GM12878 (cell line): ENCODE measurements around the gene DAZAP1. TPM values are rescaled to one million over a fixed set of nuclear protein-coding genes. Genes with fewer than 3 reads are reported as not detected.

Source experiments
- ATAC-seq: fragments of 200-7000 bp; cut with Tn5 transposase; 3 replicates; pipeline ENCODE4 v1.9.1; 2020; ENCODE audit warnings: mild to moderate bottlenecking, moderate library complexity
- BruUV-seq: library from RNA; stranded (reverse); fragments of 400-500 nt; replicated peaks from 2 replicates; lab custom pipeline; 2021; lab: Mats Ljungman, UMichigan
- CTCF ChIA-PET: fragments of 300-600 bp; sonication (Branson Sonifier 250); formaldehyde crosslinking; extraction: SDS; loops from one replicate; lab custom pipeline; 2021; ENCODE audit warnings: inconsistent platforms; lab: Yijun Ruan, JAX
- POLR2A ChIA-PET: fragments of 350-600 bp; formaldehyde crosslinking; extraction: SDS; loops from one replicate; lab custom pipeline; 2021; ENCODE audit warnings: inconsistent platforms; lab: Charles Lee
- RAD21 ChIA-PET: fragments of 300-600 bp; sonication (Branson Sonifier 250); formaldehyde crosslinking; loops from one replicate; lab custom pipeline; 2023; ENCODE audit warnings: antibody characterized with exemption; ENCODE audit not compliant: unreplicated experiment; lab: Charles Lee
- SMC1A ChIA-PET: fragments of 300-600 bp; sonication (Branson Sonifier 250); formaldehyde crosslinking; loops from one replicate; lab custom pipeline; 2023; ENCODE audit not compliant: unreplicated experiment, uncharacterized antibody; lab: Charles Lee
- DNase-seq: peaks from one replicate; pipeline ENCODE4 v3.0.0-alpha.2; 2011; ENCODE audit warnings: low read depth, low spot score
- FAIRE-seq: peaks from 3 replicates; lab custom pipeline; 2011; peaks lifted over from hg19 to GRCh38; lab: Jason Lieb, UNC
- H2AFZ ChIP-seq: 2 replicates; pipeline ENCODE4 v1.6.0; 2011; ENCODE audit warnings: low read depth, low read length, control low read depth; ENCODE audit not compliant: control insufficient read depth
- H3K27ac ChIP-seq: 2 replicates; pipeline ENCODE4 v1.5.1; 2011; ENCODE audit warnings: control low read depth; ENCODE audit not compliant: control insufficient read depth, insufficient read depth
- H3K27me3 ChIP-seq, 2 experiments: replicated peaks in 1 of 2; 2 replicates each; pipeline versions ENCODE4 v1.6.0 to v1.6.1; 2011; ENCODE audit warnings: low read length in 1 of 2; ENCODE audit not compliant: control insufficient read depth in 2 of 2, insufficient read depth in 2 of 2
- H3K36me3 ChIP-seq, 2 experiments: 2 replicates each; pipeline ENCODE4 v1.5.1; 2011; ENCODE audit warnings: low read length in 1 of 2; ENCODE audit not compliant: control insufficient read depth in 2 of 2, insufficient read depth in 2 of 2
- H3K4me1 ChIP-seq: 2 replicates; pipeline ENCODE4 v1.6.1; 2011; ENCODE audit warnings: mild to moderate bottlenecking, low read length, moderate library complexity, mixed read lengths; ENCODE audit not compliant: control insufficient read depth, insufficient read depth
- H3K4me2 ChIP-seq: 2 replicates; pipeline ENCODE4 v1.6.0; 2011; ENCODE audit warnings: control low read depth; ENCODE audit not compliant: control insufficient read depth, insufficient read depth
- H3K4me3 ChIP-seq: fragments of 200-600 bp; sonication (generic); 2 replicates; pipeline ENCODE4 v1.5.1; 2016
- H3K79me2 ChIP-seq: 2 replicates; pipeline ENCODE4 v1.6.0; 2011; ENCODE audit warnings: low read length; ENCODE audit not compliant: control insufficient read depth, insufficient read depth
- H3K9ac ChIP-seq: 2 replicates; pipeline ENCODE4 v1.8.0; 2011; ENCODE audit warnings: low read length, control low read depth, mixed read lengths; ENCODE audit not compliant: control insufficient read depth, insufficient read depth
- H3K9me3 ChIP-seq: replicated peaks from 3 replicates; pipeline ENCODE4 v1.5.1; 2011; ENCODE audit warnings: mild to moderate bottlenecking, low read length; ENCODE audit not compliant: control insufficient read depth, insufficient read depth
- H4K20me1 ChIP-seq: 2 replicates; pipeline ENCODE4 v1.6.0; 2011; ENCODE audit not compliant: control insufficient read depth, insufficient read depth
- ATF3 ChIP-seq: IDR thresholded peaks from 2 replicates; pipeline ENCODE4 v1.6.1; 2011; ENCODE audit warnings: low read depth, mild to moderate bottlenecking, low read length, moderate library complexity, borderline replicate concordance; ENCODE audit errors: extremely low read depth
- BCL11A ChIP-seq: IDR thresholded peaks from 2 replicates; pipeline ENCODE4 v1.6.1; 2011; ENCODE audit warnings: low read depth, low read length
- CHD2 ChIP-seq: IDR thresholded peaks from 2 replicates; pipeline ENCODE4 v1.6.1; 2011; ENCODE audit warnings: low read depth, low read length, improper control_type of control experiment, borderline replicate concordance
- DPF2 ChIP-seq: fragments of 450-650 bp; IDR thresholded peaks from 2 replicates; pipeline ENCODE4 v1.6.1; 2017; ENCODE audit warnings: mild to moderate bottlenecking
- EZH2 ChIP-seq: IDR thresholded peaks from 2 replicates; pipeline ENCODE4 v1.6.1; 2012; ENCODE audit warnings: low read depth, mild to moderate bottlenecking, control low read depth, inconsistent platforms, low read length, borderline replicate concordance; ENCODE audit not compliant: control insufficient read depth
- JUND ChIP-seq: IDR thresholded peaks from 2 replicates; pipeline ENCODE4 v1.6.1; 2012; ENCODE audit warnings: low read depth, mild to moderate bottlenecking, low read length, improper control_type of control experiment, moderate library complexity
- MYC ChIP-seq: IDR thresholded peaks from 2 replicates; pipeline ENCODE4 v1.6.1; 2011; ENCODE audit warnings: mild to moderate bottlenecking, low read length, moderate library complexity, inconsistent platforms; ENCODE audit not compliant: insufficient read depth, insufficient replicate concordance, insufficient read length, severe bottlenecking
- NFIC ChIP-seq: IDR thresholded peaks from 2 replicates; pipeline ENCODE4 v1.6.1; 2012; ENCODE audit warnings: low read depth, mild to moderate bottlenecking, inconsistent platforms, low read length, moderate library complexity
- NFYA ChIP-seq: IDR thresholded peaks from 2 replicates; pipeline ENCODE4 v1.6.1; 2011; ENCODE audit warnings: low read depth, mild to moderate bottlenecking, low read length, improper control_type of control experiment, borderline replicate concordance
- PAX8 ChIP-seq: fragments of 450-650 bp; IDR thresholded peaks from 2 replicates; pipeline ENCODE4 v1.6.1; 2017; ENCODE audit warnings: mild to moderate bottlenecking, moderate library complexity
- RUNX3 ChIP-seq: IDR thresholded peaks from 2 replicates; pipeline ENCODE4 v1.6.1; 2012; ENCODE audit warnings: low read length, inconsistent platforms
- SMARCA5 ChIP-seq: fragments of 450-650 bp; IDR thresholded peaks from 2 replicates; pipeline ENCODE4 v1.6.1; 2017; ENCODE audit warnings: mild to moderate bottlenecking
- TARDBP ChIP-seq: IDR thresholded peaks from 2 replicates; pipeline ENCODE4 v1.6.1; 2016; ENCODE audit warnings: borderline replicate concordance
- YBX1 ChIP-seq: fragments of 450-650 bp; IDR thresholded peaks from 2 replicates; pipeline ENCODE4 v1.6.1; 2016; ENCODE audit warnings: antibody characterized with exemption
- ZBTB4 ChIP-seq: fragments of 450-650 bp; formaldehyde crosslinking; IDR thresholded peaks from 2 replicates; pipeline ENCODE4 v1.4.0; 2022; ENCODE audit warnings: mild to moderate bottlenecking, moderate library complexity
- ZZZ3 ChIP-seq: IDR thresholded peaks from 2 replicates; pipeline ENCODE4 v1.6.1; 2011; ENCODE audit warnings: low read depth; ENCODE audit not compliant: control insufficient read depth, insufficient read length
- WGBS: methylation state at CpG from one replicate; pipeline ENCODE4 v1.1.6; 2016; ENCODE audit warnings: low lambda C conversion rate; ENCODE audit not compliant: insufficient replicate concordance, insufficient coverage; ENCODE audit errors: missing lambda C conversion rate; 5-methylcytosine and 5-hydroxymethylcytosine counted together
- in situ Hi-C: fragments of 300-500 bp; cut with MboI; formaldehyde crosslinking; loops from 9 replicates; pipeline ENCODE4 v1.14.3; 2018; ENCODE audit warnings: mixed read lengths
- intact Hi-C: fragments of 100-400 bp; cut with micrococcal nuclease; formaldehyde crosslinking; loops from one replicate; pipeline ENCODE4 v1.14.2; 2022; ENCODE audit not compliant: unreplicated experiment
- polyA plus RNA-seq, 11 experiments: library from polyadenylated mRNA; depleted of rRNA in 4 of 11; unstranded in 6 of 11; stranded (reverse) in 5 of 11; fragments of >200 nt; fragmentation: Nextera tagmentation in 4 of 11; fragmentation: Illumina TruSeq in 1 of 11; extraction: Ambion mirVana in 4 of 11; extraction: Trizol in 1 of 11; gene quantifications; 1 replicate in 1 of 11; 2 replicates in 10 of 11; pipeline versions ENCODE4 v1.2.1 to v1.2.3, GENCODE V29; 2011 to 2016; ENCODE audit warnings: inconsistent platforms in 2 of 11, missing spikeins in 2 of 11, low read depth in 1 of 11
- total RNA-seq, 4 experiments: library from RNA; depleted of rRNA in 3 of 4; stranded (reverse); fragments of >200 nt in 3 of 4; fragmentation: Illumina TruSeq in 1 of 4; extraction: Trizol in 1 of 4; gene quantifications; 2 replicates each; pipeline versions ENCODE4 v1.2.1 to v1.2.3, GENCODE V29; 2013 to 2021
- TF ChIP-seq, protein P1 (sequence below): fragments of 450-650 bp; IDR thresholded peaks from 2 replicates; pipeline ENCODE4 v1.6.1; 2018; ENCODE audit warnings: mild to moderate bottlenecking, low read depth, moderate library complexity; ENCODE audit not compliant: partially characterized antibody

Gene DAZAP1
- total and polyA plus RNA-seq, 10 of the 15 experiments (the other 5 are each of a cell fraction or from before 2014, with no cell fraction given) = 9.9 to 240 (median 92.3) TPM

GRCh38 chr19:1383312-1384084 is 23.9 kb upstream of the DAZAP1 start, which contains the start of gene NDUFS7 (continued):
- no peak for TF ChIP-seq EZH2
- TF ChIP-seq NFYA = no peak
- TF ChIP-seq, protein P1, sequence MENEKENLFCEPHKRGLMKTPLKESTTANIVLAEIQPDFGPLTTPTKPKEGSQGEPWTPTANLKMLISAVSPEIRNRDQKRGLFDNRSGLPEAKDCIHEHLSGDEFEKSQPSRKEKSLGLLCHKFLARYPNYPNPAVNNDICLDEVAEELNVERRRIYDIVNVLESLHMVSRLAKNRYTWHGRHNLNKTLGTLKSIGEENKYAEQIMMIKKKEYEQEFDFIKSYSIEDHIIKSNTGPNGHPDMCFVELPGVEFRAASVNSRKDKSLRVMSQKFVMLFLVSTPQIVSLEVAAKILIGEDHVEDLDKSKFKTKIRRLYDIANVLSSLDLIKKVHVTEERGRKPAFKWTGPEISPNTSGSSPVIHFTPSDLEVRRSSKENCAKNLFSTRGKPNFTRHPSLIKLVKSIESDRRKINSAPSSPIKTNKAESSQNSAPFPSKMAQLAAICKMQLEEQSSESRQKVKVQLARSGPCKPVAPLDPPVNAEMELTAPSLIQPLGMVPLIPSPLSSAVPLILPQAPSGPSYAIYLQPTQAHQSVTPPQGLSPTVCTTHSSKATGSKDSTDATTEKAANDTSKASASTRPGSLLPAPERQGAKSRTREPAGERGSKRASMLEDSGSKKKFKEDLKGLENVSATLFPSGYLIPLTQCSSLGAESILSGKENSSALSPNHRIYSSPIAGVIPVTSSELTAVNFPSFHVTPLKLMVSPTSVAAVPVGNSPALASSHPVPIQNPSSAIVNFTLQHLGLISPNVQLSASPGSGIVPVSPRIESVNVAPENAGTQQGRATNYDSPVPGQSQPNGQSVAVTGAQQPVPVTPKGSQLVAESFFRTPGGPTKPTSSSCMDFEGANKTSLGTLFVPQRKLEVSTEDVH = peak; percentile 76
- TF ChIP-seq ZZZ3 = peak; percentile 89
- peak; percentile 98 for TF ChIP-seq TARDBP
- TF ChIP-seq SMARCA5 = peak; percentile 98

DNA sequence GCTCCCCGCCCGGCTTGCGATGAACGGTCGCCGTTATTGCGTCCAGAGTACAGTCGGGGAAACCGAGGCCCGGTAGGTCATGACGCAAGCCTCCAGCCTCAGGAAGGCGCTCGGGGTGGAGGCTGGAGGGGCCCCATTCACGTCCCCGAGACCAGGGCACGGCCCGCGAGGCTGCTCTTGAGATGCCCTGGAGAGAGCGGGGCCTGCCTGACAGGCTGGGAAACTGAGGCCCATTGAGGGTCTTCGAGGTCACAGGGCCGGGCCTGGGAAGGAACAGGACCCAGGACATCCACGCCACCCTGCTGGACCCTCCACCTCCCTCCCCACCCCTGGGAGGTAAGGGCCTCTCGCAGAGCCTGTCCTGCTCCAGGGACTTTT is 23.3 kb upstream of the DAZAP1 start:
- H3K4me3 ChIP-seq = peak overlapping the region; percentile 94
- 0% methylated on average over 20 of the region's 23 CpGs for WGBS
- DNase-seq (no peak), FAIRE-seq (no peak), ATAC-seq (peak; percentile 13)
- TF ChIP-seq PAX8 (no peak), ATF3 (no peak), YBX1 (no peak), RUNX3 (no peak), NFIC (no peak), BCL11A (no peak), MYC (no peak), DPF2 (no peak), CHD2 (no peak), JUND (no peak), ZBTB4 (CRISPR knock-in tag) (no peak)
- CTCF ChIA-PET = no interaction called here
- no peaks in the 10 kb centered on the region for H3K27me3 ChIP-seq
- H3K9ac ChIP-seq = peak overlapping the region; percentile 88
- no peaks in the 10 kb centered on the region for H3K4me1 ChIP-seq
- SMC1A ChIA-PET = no interaction called here
- H3K4me2 ChIP-seq = peak overlapping the region; percentile 83
- H4K20me1 ChIP-seq = no peaks in the 10 kb centered on the region
- POLR2A ChIA-PET = no interaction called here
- peak overlapping the region; percentile 74 for H2AFZ ChIP-seq
- RAD21 ChIA-PET = no interaction called here
- peaks cover 11% of the 10 kb centered on the region for H3K79me2 ChIP-seq
- intact Hi-C loops = no loop called here
- H3K27ac ChIP-seq = peak overlapping the region; percentile 86
- in situ Hi-C loops = no loop called here
- TSS peak; percentile 74 for BruUV-seq
- no peaks in the 10 kb centered on the region for H3K9me3 ChIP-seq
- H3K36me3 ChIP-seq = peaks cover 4 to 6% of the 10 kb centered on the region in 2 experiments; a peak in 3 of 4 replicates
